ENCODE measurements around the gene AGK. TPM values are rescaled to one million over a fixed set of nuclear protein-coding genes. Genes with fewer than 3 reads are reported as not detected.
A peak's percentile ranks its signal among the peaks of the same experiment; 100 is the strongest.
"Not testable (repeated sequence)": the region's sequence is repeated elsewhere in the genome, so short reads cannot be mapped to it uniquely, and the experiment has no call there.

The AGK gene
- total RNA-seq, 1 donor from 2014 or later, result 147 TPM

DNA sequence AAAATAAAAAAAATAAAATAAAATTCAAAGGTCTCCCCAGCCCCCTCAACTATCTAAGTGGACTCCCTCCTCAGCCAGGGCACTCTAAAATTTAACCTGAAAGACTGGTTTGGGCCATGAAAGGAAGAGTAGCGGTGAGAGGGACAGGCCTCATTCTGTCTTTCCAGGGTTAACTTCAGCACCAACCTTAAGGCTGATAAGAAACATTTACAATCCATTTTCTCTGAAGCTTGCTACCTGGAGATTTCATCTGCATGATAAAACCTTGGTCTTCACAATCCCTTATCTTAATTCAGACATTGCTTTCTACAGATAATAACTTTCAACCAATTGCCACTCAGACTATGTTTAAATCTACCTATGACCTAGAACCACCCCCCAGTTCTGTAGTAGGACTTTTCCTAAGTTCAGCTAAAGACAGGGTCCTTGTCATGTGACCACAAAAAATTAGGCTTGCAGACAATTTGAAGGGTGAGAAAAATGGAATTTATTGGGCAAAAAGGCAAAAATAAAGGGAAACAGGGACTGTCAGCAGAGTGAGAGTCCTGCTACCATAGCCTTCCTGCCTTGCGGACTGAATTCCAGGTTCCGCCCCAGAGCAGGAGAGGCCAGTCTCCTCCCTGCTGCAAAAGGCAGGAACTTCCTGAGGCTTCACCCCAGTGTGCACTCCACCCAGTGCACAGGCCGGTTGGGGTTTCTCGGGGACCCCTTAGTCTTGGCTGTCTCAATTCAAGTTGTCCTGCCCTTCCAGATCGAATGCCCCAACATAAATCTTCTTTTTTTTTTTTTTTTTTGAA, 26.0 kb downstream of the AGK start:
- Mint-ChIP-seq H3K27ac (no peak overlapping the region), H3K27me3 (ENCODE audit: low read depth) (no peaks in the 10 kb centered on the region), H3K9me3 (peaks cover 37% of the 10 kb centered on the region), H3K4me1 (ENCODE audit: low read depth) (peaks cover 8% of the 10 kb centered on the region), H3K36me3 (ENCODE audit: low read depth) (peaks cover 42% of the 10 kb centered on the region), H3K4me3 (ENCODE audit: low read depth) (no peak overlapping the region)
- intact Hi-C loops (cut with micrococcal nuclease), result no loop called here
- no peak for DNase-seq (ENCODE audit: low spot score)

DNA sequence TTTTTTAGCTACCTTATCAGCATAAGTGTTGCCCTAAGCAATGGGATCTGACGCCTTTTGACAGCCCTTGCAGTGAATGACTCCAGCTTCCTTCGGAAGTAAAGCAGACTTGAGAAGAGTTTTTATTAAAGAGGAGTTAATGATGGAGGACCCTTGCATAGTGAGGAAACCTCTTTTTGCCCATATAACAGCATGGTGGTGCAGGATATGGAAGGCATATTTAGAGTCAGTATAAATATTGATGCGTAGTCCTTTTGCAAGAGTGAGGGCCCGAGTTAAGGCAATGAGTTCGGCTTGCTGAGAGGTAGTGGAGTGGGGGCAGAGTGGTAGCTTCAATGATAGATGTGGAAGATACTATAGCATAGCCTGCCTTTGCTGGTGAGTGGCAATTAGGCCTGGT, 28.7 kb downstream of the AGK start:
- H3K4me1 Mint-ChIP-seq (ENCODE audit: low read depth), result peaks cover 15% of the 10 kb centered on the region
- H3K9me3 Mint-ChIP-seq, result peaks cover 35% of the 10 kb centered on the region
- intact Hi-C loops (cut with micrococcal nuclease); DNase-seq (ENCODE audit: low spot score); H3K4me3 Mint-ChIP-seq (ENCODE audit: low read depth); H3K27ac Mint-ChIP-seq; H3K27me3 Mint-ChIP-seq (ENCODE audit: low read depth): not testable (repeated sequence)
- peaks cover 17% of the 10 kb centered on the region for H3K36me3 Mint-ChIP-seq (ENCODE audit: low read depth)

DNA sequence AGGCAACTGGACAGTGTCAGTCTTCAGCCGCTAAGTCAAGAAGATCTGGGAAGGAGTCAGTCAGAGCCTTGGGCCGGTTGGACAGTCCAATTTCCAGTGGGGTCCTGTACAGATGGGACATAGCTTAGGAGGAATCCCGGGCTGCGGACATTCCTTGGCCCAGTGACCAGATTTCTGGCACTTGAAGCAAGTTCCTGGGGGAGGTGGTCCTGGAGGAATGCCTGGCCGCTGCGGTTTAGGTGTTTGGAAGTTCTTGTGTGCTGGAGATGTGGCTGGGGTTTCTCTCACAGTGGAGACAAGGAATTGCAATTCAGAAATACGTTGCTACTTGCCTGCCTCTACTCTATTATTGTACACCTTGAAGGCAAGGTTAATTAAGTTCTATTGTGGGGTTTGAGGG, 30.9 kb downstream of the AGK start:
- intact Hi-C loops (cut with micrococcal nuclease); H3K27me3 Mint-ChIP-seq (ENCODE audit: low read depth); DNase-seq (ENCODE audit: low spot score); H3K4me3 Mint-ChIP-seq (ENCODE audit: low read depth); H3K36me3 Mint-ChIP-seq (ENCODE audit: low read depth): not testable (repeated sequence)
- Mint-ChIP-seq H3K27ac (peak overlapping the region; percentile 34), H3K4me1 (ENCODE audit: low read depth) (peaks cover 35% of the 10 kb centered on the region), H3K9me3 (peaks cover 19% of the 10 kb centered on the region)

- DNase-seq (ENCODE audit: low spot score), result no peak
- Mint-ChIP-seq H3K27me3 (ENCODE audit: low read depth) (no peaks in the 10 kb centered on the region), H3K27ac (peak overlapping the region; percentile 87), H3K4me1 (ENCODE audit: low read depth) (peaks cover 49% of the 10 kb centered on the region), H3K36me3 (ENCODE audit: low read depth) (no peaks in the 10 kb centered on the region), H3K9me3 (peaks cover 24% of the 10 kb centered on the region), H3K4me3 (ENCODE audit: low read depth) (peak overlapping the region; percentile 6)
- intact Hi-C loops (cut with micrococcal nuclease), result loop anchor here (1.0 to 5.0 kb wide), 2 partner anchors 13 to 1222 kb away; no protein-coding TSS in a partner anchor
These were observed 33.7 kb downstream of the AGK start for GRCh38 chr7:141584935-141585334.

- peaks cover 24% of the 10 kb centered on the region for H3K9me3 Mint-ChIP-seq
- intact Hi-C loops (cut with micrococcal nuclease), result loop anchor here (1.0 to 5.0 kb wide), 5 partner anchors 14 to 1221 kb away; no protein-coding TSS in a partner anchor
These were observed 34.6 kb downstream of the AGK start for GRCh38 chr7:141585592-141586510.

GRCh38 chr7:141586878-141587277, 35.7 kb downstream of the AGK start:
- peak overlapping the region; percentile 48 for H3K4me3 Mint-ChIP-seq (ENCODE audit: low read depth)
- DNase-seq (ENCODE audit: low spot score), result no peak
- peaks cover 9% of the 10 kb centered on the region for H3K36me3 Mint-ChIP-seq (ENCODE audit: low read depth)
- no peaks in the 10 kb centered on the region for H3K27me3 Mint-ChIP-seq (ENCODE audit: low read depth)
- H3K27ac Mint-ChIP-seq, result peak overlapping the region; percentile 87
- peaks cover 24% of the 10 kb centered on the region for H3K9me3 Mint-ChIP-seq
- intact Hi-C loops (cut with micrococcal nuclease), result loop anchor here (1.0 to 5.0 kb wide), 4 partner anchors 23 to 1220 kb away; no protein-coding TSS in a partner anchor
- peaks cover 58% of the 10 kb centered on the region for H3K4me1 Mint-ChIP-seq (ENCODE audit: low read depth)

More at GRCh38 chr7:141585592-141586510, 34.6 kb downstream of the AGK start:
- Mint-ChIP-seq H3K4me1 (ENCODE audit: low read depth) (peaks cover 58% of the 10 kb centered on the region), H3K27me3 (ENCODE audit: low read depth) (no peaks in the 10 kb centered on the region), H3K27ac (peak overlapping the region; percentile 87), H3K36me3 (ENCODE audit: low read depth) (peaks cover 9% of the 10 kb centered on the region), H3K4me3 (ENCODE audit: low read depth) (peak overlapping the region; percentile 30)
- DNase-seq (ENCODE audit: low spot score), result no peak

- peak overlapping the region; percentile 48 for H3K4me3 Mint-ChIP-seq (ENCODE audit: low read depth)
- H3K4me1 Mint-ChIP-seq (ENCODE audit: low read depth), result peaks cover 60% of the 10 kb centered on the region
- intact Hi-C loops (cut with micrococcal nuclease), result loop anchor here (5.0 kb wide), 1 partner anchor 1220 kb away; no protein-coding TSS in a partner anchor
- H3K27me3 Mint-ChIP-seq (ENCODE audit: low read depth), result no peaks in the 10 kb centered on the region
- no peak for DNase-seq (ENCODE audit: low spot score)
- H3K27ac Mint-ChIP-seq, result peak overlapping the region; percentile 87
- peaks cover 11% of the 10 kb centered on the region for H3K36me3 Mint-ChIP-seq (ENCODE audit: low read depth)
- H3K9me3 Mint-ChIP-seq, result peaks cover 23% of the 10 kb centered on the region
These were observed 36.1 kb downstream of the AGK start for GRCh38 chr7:141587304-141587703.

- Mint-ChIP-seq H3K4me3 (ENCODE audit: low read depth) (no peak overlapping the region), H3K36me3 (ENCODE audit: low read depth) (peaks cover 25% of the 10 kb centered on the region), H3K9me3 (peaks cover 9% of the 10 kb centered on the region), H3K4me1 (ENCODE audit: low read depth) (peaks cover 62% of the 10 kb centered on the region), H3K27ac (peak overlapping the region; percentile 33), H3K27me3 (ENCODE audit: low read depth) (no peaks in the 10 kb centered on the region)
- no peak for DNase-seq (ENCODE audit: low spot score)
- intact Hi-C loops (cut with micrococcal nuclease), result loop anchor here (5.0 kb wide), 1 partner anchor 1218 kb away; no protein-coding TSS in a partner anchor
These were observed 37.7 kb downstream of the AGK start for GRCh38 chr7:141588912-141589311.

GRCh38 chr7:141590071-141590470, 38.9 kb downstream of the AGK start:
- Mint-ChIP-seq H3K4me1 (ENCODE audit: low read depth) (peaks cover 52% of the 10 kb centered on the region), H3K9me3 (peaks cover 5% of the 10 kb centered on the region), H3K36me3 (ENCODE audit: low read depth) (peaks cover 34% of the 10 kb centered on the region), H3K27me3 (ENCODE audit: low read depth) (no peaks in the 10 kb centered on the region), H3K27ac (peak overlapping the region; percentile 56), H3K4me3 (ENCODE audit: low read depth) (no peak overlapping the region)
- intact Hi-C loops (cut with micrococcal nuclease), result no loop called here
- no peak for DNase-seq (ENCODE audit: low spot score)

DNA sequence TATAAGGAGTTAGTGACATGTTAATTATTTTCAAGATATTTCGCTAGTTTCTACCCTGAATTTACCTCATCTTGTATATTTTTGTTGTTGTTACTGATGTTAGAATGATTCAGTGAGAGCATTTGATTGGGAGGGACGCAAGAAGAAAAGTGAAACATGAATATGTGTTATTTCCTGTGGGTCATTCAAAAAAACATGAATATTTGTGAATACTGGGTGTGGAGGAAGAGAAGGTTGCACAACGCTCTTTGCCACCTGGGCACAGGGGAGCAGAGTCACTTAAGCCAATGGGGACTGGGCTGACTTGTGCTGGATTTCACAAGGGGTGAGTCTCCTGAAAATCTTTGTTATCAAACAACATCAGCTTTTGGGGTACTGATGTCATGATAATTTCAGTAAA, 39.5 kb downstream of the AGK start:
- H3K4me3 Mint-ChIP-seq (ENCODE audit: low read depth), result no peak overlapping the region
- intact Hi-C loops (cut with micrococcal nuclease), result no loop called here
- peaks cover 5% of the 10 kb centered on the region for H3K9me3 Mint-ChIP-seq
- H3K27ac Mint-ChIP-seq, result peak overlapping the region; percentile 65
- peaks cover 39% of the 10 kb centered on the region for H3K36me3 Mint-ChIP-seq (ENCODE audit: low read depth)
- H3K27me3 Mint-ChIP-seq (ENCODE audit: low read depth), result no peaks in the 10 kb centered on the region
- no peak for DNase-seq (ENCODE audit: low spot score)
- H3K4me1 Mint-ChIP-seq (ENCODE audit: low read depth), result peaks cover 46% of the 10 kb centered on the region

- peak overlapping the region; percentile 62 for H3K27ac Mint-ChIP-seq
- H3K27me3 Mint-ChIP-seq (ENCODE audit: low read depth), result no peaks in the 10 kb centered on the region
- intact Hi-C loops (cut with micrococcal nuclease), result no loop called here
- peaks cover 36% of the 10 kb centered on the region for H3K4me1 Mint-ChIP-seq (ENCODE audit: low read depth)
- H3K36me3 Mint-ChIP-seq (ENCODE audit: low read depth), result peaks cover 61% of the 10 kb centered on the region
- no peak overlapping the region for H3K4me3 Mint-ChIP-seq (ENCODE audit: low read depth)
- peaks cover 5% of the 10 kb centered on the region for H3K9me3 Mint-ChIP-seq
- DNase-seq (ENCODE audit: low spot score), result no peak
These were observed 41.9 kb downstream of the AGK start for GRCh38 chr7:141593134-141593533.

DNA sequence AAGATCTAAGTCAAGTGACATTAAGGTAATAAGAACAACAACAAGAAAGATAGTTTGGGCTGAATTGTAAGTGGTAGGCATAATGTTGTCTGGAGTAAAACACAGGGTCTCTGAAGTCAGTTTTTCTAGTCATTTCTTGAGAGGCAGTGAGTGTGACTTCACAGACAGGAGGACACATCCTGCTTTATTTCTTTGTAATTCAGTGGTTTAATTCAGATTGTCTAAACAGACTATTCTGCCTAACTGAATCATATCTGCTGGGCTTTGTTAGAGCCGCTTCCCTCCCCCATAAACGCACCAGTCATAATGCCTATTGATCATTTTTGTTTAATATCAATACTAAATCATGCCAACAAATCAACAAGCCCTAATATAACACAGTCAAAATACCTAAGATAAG, 46.8 kb downstream of the AGK start:
- no peak overlapping the region for H3K27ac Mint-ChIP-seq
- H3K27me3 Mint-ChIP-seq (ENCODE audit: low read depth), result no peaks in the 10 kb centered on the region
- H3K4me1 Mint-ChIP-seq (ENCODE audit: low read depth), result peaks cover 21% of the 10 kb centered on the region
- H3K4me3 Mint-ChIP-seq (ENCODE audit: low read depth), result no peak overlapping the region
- DNase-seq (ENCODE audit: low spot score), result no peak
- peaks cover 86% of the 10 kb centered on the region for H3K36me3 Mint-ChIP-seq (ENCODE audit: low read depth)
- intact Hi-C loops (cut with micrococcal nuclease), result no loop called here
- no peaks in the 10 kb centered on the region for H3K9me3 Mint-ChIP-seq
